Measurements from ENCODE around the gene WDR48. TPM values are rescaled to one million over a fixed set of nuclear protein-coding genes. Genes with fewer than 3 reads are reported as not detected.

WDR48 gene
- polyA plus RNA-seq, 1 donor from 2014 or later: 111 TPM

- H3K4me2 ChIP-seq (ENCODE audit: low read length): no peak overlapping the region
- no peaks in the 10 kb centered on the region for H3K27me3 ChIP-seq (ENCODE audit: insufficient read depth, low read depth, low read length)
- H3K36me3 ChIP-seq (ENCODE audit: insufficient read depth, low read length): peaks cover 19% of the 10 kb centered on the region
- H3K79me2 ChIP-seq (replicated peaks; ENCODE audit: insufficient read depth, low read length): no peaks in the 10 kb centered on the region
- no peaks in the 10 kb centered on the region for H3F3A ChIP-seq (ENCODE audit: insufficient read depth, low read length, poor library complexity, severe bottlenecking)
- TF ChIP-seq TAF1 (IDR thresholded peaks at IDR 0.05; ENCODE audit: low read depth): no peak
- no peak for TF ChIP-seq REST (IDR thresholded peaks at IDR 0.05; ENCODE audit: borderline replicate concordance)
- no peak for TF ChIP-seq RAD21 (conservative IDR thresholded peaks at IDR 0.05)
- no peak for TF ChIP-seq MXI1 (conservative IDR thresholded peaks at IDR 0.05; ENCODE audit: poor library complexity, severe bottlenecking)
- TF ChIP-seq SMC3 (conservative IDR thresholded peaks at IDR 0.05; ENCODE audit: poor library complexity): no peak
- no peak for TF ChIP-seq EZH2 (IDR thresholded peaks at IDR 0.05; ENCODE audit: borderline replicate concordance, insufficient read depth, low read length, poor library complexity, severe bottlenecking)
- TF ChIP-seq CTCF (IDR thresholded peaks at IDR 0.05; ENCODE audit: poor library complexity, severe bottlenecking): no peak
- no peak for TF ChIP-seq POLR2AphosphoS5 (IDR thresholded peaks at IDR 0.05)
- TF ChIP-seq EP300 (conservative IDR thresholded peaks at IDR 0.05; ENCODE audit: poor library complexity, severe bottlenecking): no peak
- H2AFZ ChIP-seq (ENCODE audit: low read depth, low read length): no peak overlapping the region
- no peaks in the 10 kb centered on the region for H4K20me1 ChIP-seq (ENCODE audit: insufficient read depth)
- H3K9me3 ChIP-seq (ENCODE audit: low read length): no peaks in the 10 kb centered on the region
- H3K27ac ChIP-seq (ENCODE audit: low read length): no peak overlapping the region
- no peaks in the 10 kb centered on the region for H3K9me2 ChIP-seq (ENCODE audit: insufficient read depth, low read length)
- no peak overlapping the region for H3K4me3 ChIP-seq (ENCODE audit: low read length)
- H3K9ac ChIP-seq (ENCODE audit: low read length): no peak overlapping the region
Measured at GRCh38 chr3:39088889-39089288, 37.1 kb downstream of the WDR48 start.

- Histone ChIP-seq H3K4me3 (ENCODE audit: low read length) (no peak overlapping the region), H3K9me3 (ENCODE audit: low read length) (no peaks in the 10 kb centered on the region), H3K79me2 (replicated peaks; ENCODE audit: insufficient read depth, low read length) (no peaks in the 10 kb centered on the region), H3K27ac (ENCODE audit: low read length) (no peak overlapping the region), H3K9ac (ENCODE audit: low read length) (no peak overlapping the region), H3F3A (ENCODE audit: insufficient read depth, low read length, poor library complexity, severe bottlenecking) (no peaks in the 10 kb centered on the region), H2AFZ (ENCODE audit: low read depth, low read length) (no peak overlapping the region), H4K20me1 (ENCODE audit: insufficient read depth) (no peaks in the 10 kb centered on the region), H3K36me3 (ENCODE audit: insufficient read depth, low read length) (peaks cover 24% of the 10 kb centered on the region), H3K4me2 (ENCODE audit: low read length) (no peak overlapping the region), H3K27me3 (ENCODE audit: insufficient read depth, low read depth, low read length) (no peaks in the 10 kb centered on the region), H3K9me2 (ENCODE audit: insufficient read depth, low read length) (no peaks in the 10 kb centered on the region)
- TF ChIP-seq RAD21 (conservative IDR thresholded peaks at IDR 0.05) (no peak), EZH2 (IDR thresholded peaks at IDR 0.05; ENCODE audit: borderline replicate concordance, insufficient read depth, low read length, poor library complexity, severe bottlenecking) (no peak), POLR2AphosphoS5 (IDR thresholded peaks at IDR 0.05) (no peak), MXI1 (conservative IDR thresholded peaks at IDR 0.05; ENCODE audit: poor library complexity, severe bottlenecking) (no peak), TAF1 (IDR thresholded peaks at IDR 0.05; ENCODE audit: low read depth) (no peak)
Measured at GRCh38 chr3:39090922-39091321, 39.1 kb downstream of the WDR48 start.

Data from neural cell (in vitro differentiated cells).